Ishikawa (cell line): ENCODE results near the gene SEMA5A.

ENCODE experiments used
- TEAD4 ChIP-seq: IDR thresholded peaks from 2 replicates; pipeline ENCODE4 v1.6.1; 2012
- ZBTB7A ChIP-seq: IDR thresholded peaks from 2 replicates; pipeline ENCODE4 v1.6.1; 2012; ENCODE audit warnings: low read depth
- TF ChIP-seq, protein P1 (sequence below): IDR thresholded peaks from 2 replicates; pipeline ENCODE4 v1.6.1; 2012; ENCODE audit warnings: low read depth, mild to moderate bottlenecking

GRCh38 chr5:9358961-9359685 is 186.8 kb downstream of the SEMA5A start:
- TF ChIP-seq, protein P1, sequence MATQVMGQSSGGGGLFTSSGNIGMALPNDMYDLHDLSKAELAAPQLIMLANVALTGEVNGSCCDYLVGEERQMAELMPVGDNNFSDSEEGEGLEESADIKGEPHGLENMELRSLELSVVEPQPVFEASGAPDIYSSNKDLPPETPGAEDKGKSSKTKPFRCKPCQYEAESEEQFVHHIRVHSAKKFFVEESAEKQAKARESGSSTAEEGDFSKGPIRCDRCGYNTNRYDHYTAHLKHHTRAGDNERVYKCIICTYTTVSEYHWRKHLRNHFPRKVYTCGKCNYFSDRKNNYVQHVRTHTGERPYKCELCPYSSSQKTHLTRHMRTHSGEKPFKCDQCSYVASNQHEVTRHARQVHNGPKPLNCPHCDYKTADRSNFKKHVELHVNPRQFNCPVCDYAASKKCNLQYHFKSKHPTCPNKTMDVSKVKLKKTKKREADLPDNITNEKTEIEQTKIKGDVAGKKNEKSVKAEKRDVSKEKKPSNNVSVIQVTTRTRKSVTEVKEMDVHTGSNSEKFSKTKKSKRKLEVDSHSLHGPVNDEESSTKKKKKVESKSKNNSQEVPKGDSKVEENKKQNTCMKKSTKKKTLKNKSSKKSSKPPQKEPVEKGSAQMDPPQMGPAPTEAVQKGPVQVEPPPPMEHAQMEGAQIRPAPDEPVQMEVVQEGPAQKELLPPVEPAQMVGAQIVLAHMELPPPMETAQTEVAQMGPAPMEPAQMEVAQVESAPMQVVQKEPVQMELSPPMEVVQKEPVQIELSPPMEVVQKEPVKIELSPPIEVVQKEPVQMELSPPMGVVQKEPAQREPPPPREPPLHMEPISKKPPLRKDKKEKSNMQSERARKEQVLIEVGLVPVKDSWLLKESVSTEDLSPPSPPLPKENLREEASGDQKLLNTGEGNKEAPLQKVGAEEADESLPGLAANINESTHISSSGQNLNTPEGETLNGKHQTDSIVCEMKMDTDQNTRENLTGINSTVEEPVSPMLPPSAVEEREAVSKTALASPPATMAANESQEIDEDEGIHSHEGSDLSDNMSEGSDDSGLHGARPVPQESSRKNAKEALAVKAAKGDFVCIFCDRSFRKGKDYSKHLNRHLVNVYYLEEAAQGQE, result no peak
- TF ChIP-seq ZBTB7A, result no peak
- TF ChIP-seq TEAD4, result no peak
